Epithelial cell of proximal tubule (primary cell): ENCODE measurements around the gene ARL10. TPM values are rescaled to one million over a fixed set of nuclear protein-coding genes. Genes with fewer than 3 reads are reported as not detected.

Experiments
- DNase-seq: peaks from one replicate; pipeline ENCODE4 v3.0.0-alpha.2; 2011; ENCODE audit warnings: low read depth
- H3K4me3 ChIP-seq: 2 replicates; pipeline ENCODE4 v1.5.1; 2011; ENCODE audit warnings: low read depth, mild to moderate bottlenecking, low read length
- total RNA-seq: library from RNA; depleted of rRNA; stranded (reverse); fragments of >200 nt; gene quantifications from 2 replicates; pipeline ENCODE4 v1.2.3, GENCODE V29; 2015
- TF ChIP-seq, protein P1 (sequence below): conservative IDR thresholded peaks from 2 replicates; pipeline ENCODE4 v1.5.1; 2012; ENCODE audit warnings: low read depth, mild to moderate bottlenecking, low read length

The ARL10 gene
- total RNA-seq, 1 donor from 2014 or later, result 3.4 TPM

DNA sequence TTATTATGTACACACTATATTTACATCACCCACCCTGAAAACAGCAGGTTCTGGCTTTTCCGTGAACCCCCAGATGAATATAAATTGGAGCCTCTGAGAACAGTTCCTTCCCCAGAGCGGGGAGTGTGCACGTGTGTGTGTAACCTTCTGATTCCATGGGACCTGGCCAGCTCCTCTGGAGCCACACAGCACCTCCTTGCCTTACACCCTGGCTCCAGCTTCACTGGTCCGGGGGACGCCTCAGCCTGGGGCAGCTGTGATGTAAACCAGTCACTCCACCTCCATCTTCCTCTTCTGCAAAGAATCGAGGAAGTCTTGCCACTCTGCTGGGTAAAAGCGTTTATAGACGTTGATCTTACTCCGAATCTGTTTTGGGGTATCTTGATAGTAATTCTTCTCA is 18.7 kb downstream of the ARL10 start:
- DNase-seq, result no peak
- TF ChIP-seq, protein P1, sequence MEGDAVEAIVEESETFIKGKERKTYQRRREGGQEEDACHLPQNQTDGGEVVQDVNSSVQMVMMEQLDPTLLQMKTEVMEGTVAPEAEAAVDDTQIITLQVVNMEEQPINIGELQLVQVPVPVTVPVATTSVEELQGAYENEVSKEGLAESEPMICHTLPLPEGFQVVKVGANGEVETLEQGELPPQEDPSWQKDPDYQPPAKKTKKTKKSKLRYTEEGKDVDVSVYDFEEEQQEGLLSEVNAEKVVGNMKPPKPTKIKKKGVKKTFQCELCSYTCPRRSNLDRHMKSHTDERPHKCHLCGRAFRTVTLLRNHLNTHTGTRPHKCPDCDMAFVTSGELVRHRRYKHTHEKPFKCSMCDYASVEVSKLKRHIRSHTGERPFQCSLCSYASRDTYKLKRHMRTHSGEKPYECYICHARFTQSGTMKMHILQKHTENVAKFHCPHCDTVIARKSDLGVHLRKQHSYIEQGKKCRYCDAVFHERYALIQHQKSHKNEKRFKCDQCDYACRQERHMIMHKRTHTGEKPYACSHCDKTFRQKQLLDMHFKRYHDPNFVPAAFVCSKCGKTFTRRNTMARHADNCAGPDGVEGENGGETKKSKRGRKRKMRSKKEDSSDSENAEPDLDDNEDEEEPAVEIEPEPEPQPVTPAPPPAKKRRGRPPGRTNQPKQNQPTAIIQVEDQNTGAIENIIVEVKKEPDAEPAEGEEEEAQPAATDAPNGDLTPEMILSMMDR, result no peak
- H3K4me3 ChIP-seq, result no peak overlapping the region

- DNase-seq, result no peak
- H3K4me3 ChIP-seq, result no peak overlapping the region
- TF ChIP-seq, protein P1, result no peak
These were observed 19.2 kb downstream of the ARL10 start for GRCh38 chr5:176384366-176384930.

DNA sequence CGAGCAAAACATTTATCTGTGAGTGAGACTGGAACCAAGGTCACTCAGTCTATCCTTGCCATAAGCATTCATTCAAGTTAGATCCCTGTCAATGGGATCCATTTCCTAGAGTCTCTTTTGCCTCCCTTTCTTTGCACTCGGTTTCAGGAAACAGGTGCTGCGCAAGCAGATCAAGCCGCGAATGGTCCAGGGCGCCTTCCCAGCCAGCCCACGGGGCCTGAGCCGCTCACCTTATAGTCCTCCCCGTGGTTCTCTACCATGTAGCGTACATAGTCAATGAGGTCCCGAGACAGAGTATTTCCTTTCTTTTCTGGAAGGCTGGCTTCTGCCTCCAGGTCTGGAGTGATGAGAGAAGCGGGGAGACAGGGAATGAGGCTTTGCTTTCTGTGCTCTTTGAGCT is 19.7 kb downstream of the ARL10 start:
- TF ChIP-seq, protein P1, result no peak
- H3K4me3 ChIP-seq, result no peak overlapping the region
- no peak for DNase-seq

DNA sequence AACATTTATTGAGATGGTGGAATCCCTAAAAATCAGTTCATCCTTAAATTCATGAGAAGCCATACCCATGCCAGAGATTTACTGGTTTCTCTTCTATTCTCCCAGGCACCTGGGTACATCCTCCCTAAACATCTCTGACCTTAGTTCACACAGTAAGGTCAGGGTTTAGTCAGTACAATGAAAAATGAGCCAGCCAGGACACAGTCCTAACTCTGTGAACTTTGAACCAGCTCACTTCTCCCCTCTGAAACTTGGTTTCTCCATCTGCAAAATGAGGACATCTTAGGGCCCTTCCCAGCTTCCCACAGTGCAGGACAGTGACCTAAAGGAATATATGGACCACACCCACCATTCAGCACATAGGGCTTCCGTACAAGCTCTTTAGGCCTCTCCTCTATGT is 21.2 kb downstream of the ARL10 start:
- peak overlapping the region; percentile 1 for H3K4me3 ChIP-seq
- TF ChIP-seq, protein P1, result no peak
- no peak for DNase-seq

DNA sequence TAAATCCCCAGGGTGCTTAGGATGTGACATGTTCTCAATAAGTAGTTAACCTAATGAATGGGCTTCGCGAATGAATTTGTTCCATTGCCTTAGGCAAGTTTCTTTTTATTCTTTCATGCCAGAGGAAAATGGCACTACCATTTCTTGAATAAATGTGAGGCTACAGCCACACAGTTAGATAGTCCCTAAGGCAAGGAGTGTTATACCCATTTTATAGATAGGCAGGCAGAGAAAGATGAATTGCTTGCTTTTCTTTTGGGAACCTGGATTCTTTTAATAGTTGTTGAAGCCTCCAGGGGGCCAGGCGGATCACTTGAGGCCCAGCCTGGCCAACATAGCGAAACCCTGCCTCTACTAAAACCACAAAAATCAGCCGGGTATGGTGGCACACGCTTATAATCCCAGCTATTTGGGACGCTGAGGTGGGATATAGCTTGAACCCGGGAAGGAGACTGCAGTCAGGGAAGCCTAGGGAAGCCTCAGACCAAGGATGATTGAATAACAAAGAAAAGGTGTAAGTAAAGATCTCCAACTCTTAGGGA is 22.2 kb downstream of the ARL10 start:
- H3K4me3 ChIP-seq, result peak overlapping the region; percentile 99
- no peak for DNase-seq
- TF ChIP-seq, protein P1, result peak; percentile 2

- H3K4me3 ChIP-seq, result peak overlapping the region; percentile 99
- TF ChIP-seq, protein P1, result no peak
- no peak for DNase-seq
These were observed 22.7 kb downstream of the ARL10 start for GRCh38 chr5:176388003-176388443.
